KMS-11 (cell line): ENCODE data around the gene NGB.

Experiments
- H2AFZ ChIP-seq: fragments of 200-600 bp; sonication (generic); 2 replicates; pipeline ENCODE4 v1.6.1; 2016; ENCODE audit warnings: antibody characterized with exemption, mixed run types, low read depth
- H3K27ac ChIP-seq: fragments of 200-600 bp; sonication (generic); 2 replicates; pipeline ENCODE4 v1.6.1; 2016; ENCODE audit warnings: mild to moderate bottlenecking, mixed run types
- H3K27me3 ChIP-seq: fragments of 200-600 bp; sonication (generic); 2 replicates; pipeline ENCODE4 v1.6.1; 2017; ENCODE audit warnings: mild to moderate bottlenecking, low read depth, mixed run types, moderate library complexity; ENCODE audit not compliant: insufficient read depth
- H3K36me3 ChIP-seq: fragments of 200-600 bp; sonication (generic); 2 replicates; pipeline ENCODE4 v1.6.1; 2017; ENCODE audit warnings: mild to moderate bottlenecking, mixed run types; ENCODE audit not compliant: insufficient read depth
- H3K4me1 ChIP-seq: fragments of 200-600 bp; sonication (generic); 2 replicates; pipeline ENCODE4 v1.6.1; 2016; ENCODE audit warnings: mild to moderate bottlenecking, low read depth, mixed run types; ENCODE audit not compliant: poor library complexity, severe bottlenecking
- H3K4me2 ChIP-seq: fragments of 200-600 bp; sonication (generic); 2 replicates; pipeline ENCODE4 v1.7.0; 2016; ENCODE audit warnings: mild to moderate bottlenecking, mixed run types
- H3K4me3 ChIP-seq: fragments of 200-600 bp; sonication (generic); IDR thresholded peaks from 2 replicates; pipeline ENCODE4 v1.6.1; 2017; ENCODE audit warnings: low read depth, low read length, mixed read lengths; ENCODE audit not compliant: insufficient read depth
- H3K79me2 ChIP-seq: fragments of 200-600 bp; sonication (generic); 2 replicates; pipeline ENCODE4 v1.6.1; 2016; ENCODE audit warnings: low read depth, mixed run types; ENCODE audit not compliant: insufficient read depth
- H3K9ac ChIP-seq: fragments of 200-600 bp; sonication (generic); 2 replicates; pipeline ENCODE4 v1.6.1; 2016; ENCODE audit warnings: mild to moderate bottlenecking, mixed run types
- H4K20me1 ChIP-seq: fragments of 200-600 bp; sonication (generic); 2 replicates; pipeline ENCODE4 v1.6.1; 2016; ENCODE audit warnings: mild to moderate bottlenecking, mixed run types; ENCODE audit not compliant: insufficient read depth
- CTCF ChIP-seq: fragments of 200-600 bp; sonication (generic); conservative IDR thresholded peaks from 2 replicates; pipeline ENCODE4 v1.6.1; 2017; ENCODE audit warnings: low read depth, mild to moderate bottlenecking, antibody characterized with exemption, low read length, moderate library complexity, mixed read lengths

Gene NGB

DNA sequence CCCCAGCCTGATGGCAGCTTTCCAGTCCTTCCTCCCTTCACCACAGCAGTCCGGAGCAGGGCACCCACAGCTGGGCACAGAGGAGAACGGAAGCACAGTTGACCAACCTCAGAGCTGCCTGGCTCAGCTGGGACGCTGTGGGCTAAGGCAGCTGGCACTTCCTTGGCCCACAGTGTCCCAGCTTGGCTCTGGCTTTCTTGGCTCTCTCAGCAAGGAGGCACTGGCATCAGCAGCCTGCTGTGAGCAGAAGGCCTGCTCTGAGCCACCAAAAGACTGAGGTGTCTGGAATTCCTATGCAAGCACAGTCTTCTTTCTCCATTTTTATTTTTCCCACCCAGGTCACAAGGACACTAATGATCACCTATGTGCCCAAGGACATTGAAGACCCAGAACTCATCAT, 32.6 kb downstream of the NGB start:
- no peak overlapping the region for H3K9ac ChIP-seq
- H3K27ac ChIP-seq, result no peak overlapping the region
- H2AFZ ChIP-seq, result no peak overlapping the region
- no peaks in the 10 kb centered on the region for H4K20me1 ChIP-seq
- no peaks in the 10 kb centered on the region for H3K36me3 ChIP-seq
- no peaks in the 10 kb centered on the region for H3K4me1 ChIP-seq
- H3K4me2 ChIP-seq, result no peak overlapping the region
- H3K4me3 ChIP-seq, result no peak overlapping the region
- TF ChIP-seq CTCF, result no peak
- H3K79me2 ChIP-seq, result no peaks in the 10 kb centered on the region
- no peaks in the 10 kb centered on the region for H3K27me3 ChIP-seq

DNA sequence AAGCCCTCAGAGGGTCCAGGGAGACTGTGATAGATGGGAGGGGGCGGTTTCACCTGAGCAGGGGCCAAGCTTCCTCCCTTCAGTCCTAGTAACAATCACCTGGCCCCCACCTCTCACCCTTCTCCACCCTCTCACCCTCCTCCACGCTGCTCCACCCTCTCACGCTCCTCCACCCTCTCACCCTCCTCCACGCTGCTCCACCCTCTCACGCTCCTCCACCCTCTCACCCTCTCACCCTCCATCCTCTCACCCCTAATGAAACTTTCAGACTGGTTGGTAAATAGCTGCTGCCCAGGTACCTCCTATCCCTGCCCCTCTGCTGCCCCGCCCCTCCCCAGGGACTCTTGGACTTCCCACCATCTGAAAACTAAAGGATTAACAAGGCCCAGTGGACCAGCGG, 34.2 kb downstream of the NGB start:
- Histone ChIP-seq H3K4me3 (no peak overlapping the region), H4K20me1 (no peaks in the 10 kb centered on the region), H3K27me3 (no peaks in the 10 kb centered on the region), H3K4me2 (no peak overlapping the region), H2AFZ (no peak overlapping the region), H3K27ac (no peak overlapping the region), H3K79me2 (no peaks in the 10 kb centered on the region), H3K9ac (no peak overlapping the region), H3K36me3 (no peaks in the 10 kb centered on the region), H3K4me1 (no peaks in the 10 kb centered on the region)
- no peak for TF ChIP-seq CTCF

GRCh38 chr14:77231721-77232120, 39.3 kb downstream of the NGB start:
- no peaks in the 10 kb centered on the region for H3K27me3 ChIP-seq
- no peak overlapping the region for H3K4me3 ChIP-seq
- no peak overlapping the region for H3K9ac ChIP-seq
- no peaks in the 10 kb centered on the region for H4K20me1 ChIP-seq
- H3K4me1 ChIP-seq, result no peaks in the 10 kb centered on the region
- TF ChIP-seq CTCF, result no peak
- H3K4me2 ChIP-seq, result no peak overlapping the region
- H3K27ac ChIP-seq, result no peak overlapping the region
- no peaks in the 10 kb centered on the region for H3K79me2 ChIP-seq
- H2AFZ ChIP-seq, result no peak overlapping the region
- no peaks in the 10 kb centered on the region for H3K36me3 ChIP-seq

- Histone ChIP-seq H3K4me3 (no peak overlapping the region), H3K27ac (no peak overlapping the region), H2AFZ (no peak overlapping the region), H4K20me1 (no peaks in the 10 kb centered on the region), H3K27me3 (no peaks in the 10 kb centered on the region), H3K9ac (no peak overlapping the region), H3K36me3 (no peaks in the 10 kb centered on the region), H3K4me1 (no peaks in the 10 kb centered on the region), H3K79me2 (no peaks in the 10 kb centered on the region), H3K4me2 (no peak overlapping the region)
- no peak for TF ChIP-seq CTCF
These were observed 40.1 kb downstream of the NGB start for GRCh38 chr14:77230914-77231313.

GRCh38 chr14:77228056-77228455, 43.0 kb downstream of the NGB start:
- H4K20me1 ChIP-seq, result no peaks in the 10 kb centered on the region
- H3K4me1 ChIP-seq, result no peaks in the 10 kb centered on the region
- no peak overlapping the region for H3K27ac ChIP-seq
- TF ChIP-seq CTCF, result no peak
- H3K4me3 ChIP-seq, result no peak overlapping the region
- no peak overlapping the region for H2AFZ ChIP-seq
- no peaks in the 10 kb centered on the region for H3K36me3 ChIP-seq
- H3K9ac ChIP-seq, result no peak overlapping the region
- no peaks in the 10 kb centered on the region for H3K79me2 ChIP-seq
- H3K27me3 ChIP-seq, result no peaks in the 10 kb centered on the region
- no peak overlapping the region for H3K4me2 ChIP-seq
